ENCODE data around the gene DCANP1. TPM values are rescaled to one million over a fixed set of nuclear protein-coding genes. Genes with fewer than 3 reads are reported as not detected.
A peak's percentile ranks its signal among the peaks of the same experiment; 100 is the strongest.

DCANP1 gene
- total and polyA plus RNA-seq, 2 donors (not counting 3 experiments of a cell fraction or from before 2014, with no cell fraction given), result not detected

DNA sequence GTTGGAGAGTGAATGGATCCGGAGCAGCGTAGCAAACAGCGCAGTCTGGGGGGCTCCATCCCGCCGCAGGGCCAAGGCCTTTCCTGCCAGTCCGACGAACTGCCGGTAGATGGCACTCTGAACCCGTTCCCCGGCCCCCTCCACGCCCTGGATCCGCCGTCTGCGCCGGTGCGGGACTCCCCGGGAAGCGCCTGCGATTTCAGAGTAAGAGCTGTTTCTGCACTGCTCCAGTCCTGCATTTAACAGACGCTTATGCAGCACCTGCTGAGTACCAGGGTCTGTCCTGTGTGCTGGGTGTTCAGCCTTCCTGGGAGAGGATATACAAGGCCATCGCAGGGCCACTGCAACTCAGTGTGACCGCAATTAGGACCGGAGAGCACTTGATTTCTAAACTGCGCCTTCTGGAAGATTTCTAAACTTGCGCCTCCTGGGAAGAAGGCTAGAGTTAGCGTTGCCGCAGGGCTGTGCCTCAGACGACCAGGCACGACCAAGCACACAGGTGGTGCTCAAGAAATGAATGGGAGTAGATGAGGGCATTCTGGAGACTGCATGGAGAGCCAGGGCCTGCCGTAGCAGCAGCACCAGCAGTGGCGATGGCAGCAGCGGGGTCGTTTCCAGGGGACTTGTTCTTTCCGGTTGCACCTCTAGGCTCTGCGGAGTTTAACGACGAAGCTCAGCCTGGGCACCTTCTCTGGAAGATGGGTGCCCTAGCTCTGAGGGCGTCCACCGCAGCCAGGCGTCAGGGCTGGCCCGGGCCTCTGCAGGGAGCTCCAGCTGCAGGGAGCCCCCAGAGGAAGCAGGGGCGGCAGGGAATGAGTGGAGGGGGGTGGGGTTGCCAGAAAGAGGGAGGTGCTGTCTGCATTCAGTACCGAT, 19.3 kb upstream of the DCANP1 start:
- peak; percentile 88 for FAIRE-seq
- intact Hi-C loops (cut with micrococcal nuclease) (loop anchor here (1.0 kb wide), 3 partner anchors 86 to 104 kb away; no protein-coding TSS in a partner anchor), dilution Hi-C loops (cut with MboI; ENCODE audit: extremely low pct_ligation_motif_present, low sequenced_read_pairs) (loop anchor here (25.0 kb wide), 1 partner anchor 96 kb away; no protein-coding TSS in a partner anchor)
- peaks cover 38 to 50% of the 10 kb centered on the region in 2 experiments for H3K27me3 ChIP-seq (ENCODE audit: control insufficient read depth in 2 of 2, insufficient read depth in 2 of 2, low read length in 2 of 2)
- H3K4me3 ChIP-seq (replicated peaks in 1 of 3; ENCODE audit: insufficient read depth in 1 of 3, low read depth in 1 of 3, low read length in 3 of 3), result no peak overlapping the region
- TF ChIP-seq JUN (IDR thresholded peaks at IDR 0.05; ENCODE audit: borderline replicate concordance, insufficient read depth, insufficient read length, low read depth) (no peak), EZH2 (IDR thresholded peaks at IDR 0.05; ENCODE audit: borderline replicate concordance, low read depth, low read length, severe bottlenecking) (peak; percentile 76), POLR2AphosphoS5 (IDR thresholded peaks at IDR 0.05; ENCODE audit: insufficient read depth, low read depth, low read length) (no peak)
- TF ChIP-seq, protein P1, sequence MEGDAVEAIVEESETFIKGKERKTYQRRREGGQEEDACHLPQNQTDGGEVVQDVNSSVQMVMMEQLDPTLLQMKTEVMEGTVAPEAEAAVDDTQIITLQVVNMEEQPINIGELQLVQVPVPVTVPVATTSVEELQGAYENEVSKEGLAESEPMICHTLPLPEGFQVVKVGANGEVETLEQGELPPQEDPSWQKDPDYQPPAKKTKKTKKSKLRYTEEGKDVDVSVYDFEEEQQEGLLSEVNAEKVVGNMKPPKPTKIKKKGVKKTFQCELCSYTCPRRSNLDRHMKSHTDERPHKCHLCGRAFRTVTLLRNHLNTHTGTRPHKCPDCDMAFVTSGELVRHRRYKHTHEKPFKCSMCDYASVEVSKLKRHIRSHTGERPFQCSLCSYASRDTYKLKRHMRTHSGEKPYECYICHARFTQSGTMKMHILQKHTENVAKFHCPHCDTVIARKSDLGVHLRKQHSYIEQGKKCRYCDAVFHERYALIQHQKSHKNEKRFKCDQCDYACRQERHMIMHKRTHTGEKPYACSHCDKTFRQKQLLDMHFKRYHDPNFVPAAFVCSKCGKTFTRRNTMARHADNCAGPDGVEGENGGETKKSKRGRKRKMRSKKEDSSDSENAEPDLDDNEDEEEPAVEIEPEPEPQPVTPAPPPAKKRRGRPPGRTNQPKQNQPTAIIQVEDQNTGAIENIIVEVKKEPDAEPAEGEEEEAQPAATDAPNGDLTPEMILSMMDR (IDR thresholded peaks at IDR 0.05; ENCODE audit: extremely low read depth in 1 of 2, insufficient read depth in 1 of 2, low read depth in 1 of 2, low read length in 2 of 2), result peak; percentile 84 to 94
- ChIA-PET POLR2A (no interaction called here), CTCF (interaction anchor here (0.6 to 21.5 kb wide), 37 partner anchors 10 to 368 kb away, joined by 3 to 664 read pairs (median 4); partner anchors contain the start of genes DCANP1 and SLC25A48)
- no peaks in the 10 kb centered on the region for H4K20me1 ChIP-seq (replicated peaks; ENCODE audit: control insufficient read depth, extremely low read depth, insufficient read depth, low read length)
- no peak overlapping the region for H3K27ac ChIP-seq (ENCODE audit: insufficient read depth, low read depth, low read length)
- H3K4me2 ChIP-seq (ENCODE audit: insufficient read depth, low read length), result no peak overlapping the region
- DNase-seq (ENCODE audit: low read depth, low spot score), result peak; percentile 62
- no peaks in the 10 kb centered on the region for H3K36me3 ChIP-seq (ENCODE audit: control insufficient read depth in 2 of 2, extremely low read depth in 1 of 2, insufficient read depth in 2 of 2, low read length in 2 of 2)
- no peak overlapping the region for H3K9ac ChIP-seq (replicated peaks; ENCODE audit: extremely low read depth, insufficient read depth, low read length)
- H3K79me2 ChIP-seq (ENCODE audit: control insufficient read depth, insufficient read depth, low read length), result no peaks in the 10 kb centered on the region
- peak overlapping the region; percentile 74 for H2AFZ ChIP-seq (ENCODE audit: low read depth, low read length)
- no TSS peak for BruUV-seq (replicated peaks)
- peaks cover 3% of the 10 kb centered on the region for H3K4me1 ChIP-seq (ENCODE audit: control insufficient read depth, extremely low read depth, insufficient read depth, low read length)
- no peaks in the 10 kb centered on the region for H3K9me1 ChIP-seq (replicated peaks; ENCODE audit: control insufficient read depth, extremely low read depth, insufficient read depth, low read length)
- no peaks in the 10 kb centered on the region for H3K9me3 ChIP-seq (replicated peaks; ENCODE audit: control insufficient read depth, insufficient read depth, low read length)

Data from endothelial cell of umbilical vein (primary cell).